Ishikawa (cell line): ENCODE data around the gene ADARB1.

Experiments used
- CEBPB ChIP-seq: IDR thresholded peaks from 2 replicates; pipeline ENCODE4 v1.6.1; 2012
- CREB1 ChIP-seq: IDR thresholded peaks from 2 replicates; pipeline ENCODE4 v1.6.1; 2012; ENCODE audit warnings: low read depth
- EGR1 ChIP-seq: IDR thresholded peaks from 2 replicates; pipeline ENCODE4 v1.6.1; 2012
- EP300 ChIP-seq: IDR thresholded peaks from 2 replicates; pipeline ENCODE4 v1.6.1; 2012; ENCODE audit warnings: borderline replicate concordance
- FOXM1 ChIP-seq: IDR thresholded peaks from 2 replicates; pipeline ENCODE4 v1.6.1; 2012; ENCODE audit warnings: low read depth, borderline replicate concordance
- NFIC ChIP-seq: IDR thresholded peaks from 2 replicates; pipeline ENCODE4 v1.6.1; 2012
- RAD21 ChIP-seq: IDR thresholded peaks from 2 replicates; pipeline ENCODE4 v1.6.1; 2012; ENCODE audit warnings: low read depth
- TAF1 ChIP-seq: IDR thresholded peaks from 2 replicates; pipeline ENCODE4 v1.6.1; 2012; ENCODE audit warnings: low read depth, mild to moderate bottlenecking
- TCF12 ChIP-seq: IDR thresholded peaks from 2 replicates; pipeline ENCODE4 v1.6.1; 2012; ENCODE audit warnings: low read depth
- TEAD4 ChIP-seq: IDR thresholded peaks from 2 replicates; pipeline ENCODE4 v1.6.1; 2012
- YY1 ChIP-seq: IDR thresholded peaks from 2 replicates; pipeline ENCODE4 v1.6.1; 2012; ENCODE audit warnings: low read depth
- ZBTB7A ChIP-seq: IDR thresholded peaks from 2 replicates; pipeline ENCODE4 v1.6.1; 2012; ENCODE audit warnings: low read depth
- TF ChIP-seq, protein P1 (sequence below): IDR thresholded peaks from 2 replicates; pipeline ENCODE4 v1.6.1; 2012
- TF ChIP-seq, protein P2 (sequence below): IDR thresholded peaks from 2 replicates; pipeline ENCODE4 v1.6.1; 2012
- TF ChIP-seq, protein P3 (sequence below): IDR thresholded peaks from 2 replicates; pipeline ENCODE4 v1.6.1; 2012; ENCODE audit warnings: low read depth, mild to moderate bottlenecking

The ADARB1 gene

DNA sequence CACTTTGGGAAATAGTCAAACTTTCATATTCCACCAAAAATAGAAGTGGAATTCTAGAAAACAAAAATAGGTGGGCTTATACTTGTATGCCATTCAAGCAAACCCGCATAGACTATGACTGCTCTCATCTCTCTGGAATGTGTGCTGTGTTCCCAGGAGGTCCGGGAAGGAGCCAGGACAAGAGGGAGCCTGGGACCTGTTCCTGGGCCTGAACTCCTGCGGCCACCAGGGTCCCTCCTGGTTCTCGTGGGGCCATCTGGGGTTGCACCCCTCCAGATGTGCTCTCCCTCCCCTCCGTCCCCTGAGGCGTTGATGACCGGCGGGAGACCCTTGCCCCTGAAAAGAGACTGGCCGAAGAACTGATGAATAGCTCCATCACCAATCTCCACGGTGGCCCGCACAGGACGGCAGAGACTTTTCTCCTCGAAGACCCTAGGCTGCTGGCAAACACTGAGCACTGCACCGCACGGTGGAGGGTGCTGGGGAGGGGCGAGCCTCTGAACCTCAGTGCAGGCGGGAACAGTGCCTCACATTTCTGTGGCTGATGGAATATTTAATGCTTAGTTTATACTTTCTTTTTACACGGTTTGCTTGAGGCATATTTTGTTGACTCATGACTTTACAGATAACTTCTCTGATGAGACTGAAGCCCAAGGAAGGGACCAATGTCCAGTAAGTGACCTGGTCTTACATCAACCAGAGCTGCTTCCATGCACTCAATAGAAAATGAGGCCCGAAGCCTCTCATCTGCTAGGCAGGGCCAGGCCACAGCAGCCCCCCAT, 9.6 kb upstream of the ADARB1 start:
- TF ChIP-seq RAD21: no peak

DNA sequence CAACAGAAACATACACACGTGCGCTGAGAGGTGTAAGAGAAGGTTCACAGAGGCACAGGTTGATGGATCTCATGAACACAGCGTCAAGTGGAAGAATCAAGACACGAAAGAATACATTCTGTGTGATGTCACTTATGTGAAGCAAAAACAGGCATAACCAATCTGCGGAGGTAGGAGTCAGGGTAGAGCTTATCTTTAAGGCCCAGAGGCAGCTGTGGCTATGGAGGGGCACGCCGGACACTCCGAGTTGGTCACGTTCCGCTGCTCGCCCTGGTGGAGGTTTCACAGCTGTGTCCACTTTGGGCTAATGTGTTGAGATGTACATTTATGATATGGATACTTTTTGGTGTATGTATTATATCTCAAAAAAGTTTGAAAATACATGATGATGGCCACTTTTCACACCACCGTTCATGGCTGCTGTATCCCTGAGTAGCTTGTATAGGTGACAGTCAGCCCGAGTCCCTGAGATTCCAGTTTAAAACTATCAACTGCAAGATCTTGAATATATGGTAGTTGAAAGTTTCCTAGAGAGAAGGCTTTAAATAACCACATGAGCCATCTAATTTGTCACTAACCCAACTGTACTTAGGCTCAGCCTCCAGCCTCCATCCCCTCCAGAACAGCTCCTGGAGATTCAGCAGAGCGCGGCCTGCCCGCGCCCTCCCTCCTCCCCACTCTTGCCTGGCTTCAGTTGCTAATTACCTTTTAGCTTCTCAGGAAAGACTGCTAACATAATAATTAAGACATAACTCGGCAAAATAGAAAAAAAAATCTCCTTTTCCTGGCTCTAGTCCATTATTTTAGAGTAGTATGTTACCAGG, 6.7 kb upstream of the ADARB1 start:
- TF ChIP-seq TCF12 (no peak), TAF1 (no peak), YY1 (no peak), RAD21 (no peak), EP300 (no peak), TEAD4 (no peak), ZBTB7A (no peak)
- TF ChIP-seq, protein P1, sequence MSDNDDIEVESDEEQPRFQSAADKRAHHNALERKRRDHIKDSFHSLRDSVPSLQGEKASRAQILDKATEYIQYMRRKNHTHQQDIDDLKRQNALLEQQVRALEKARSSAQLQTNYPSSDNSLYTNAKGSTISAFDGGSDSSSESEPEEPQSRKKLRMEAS: no peak

DNA sequence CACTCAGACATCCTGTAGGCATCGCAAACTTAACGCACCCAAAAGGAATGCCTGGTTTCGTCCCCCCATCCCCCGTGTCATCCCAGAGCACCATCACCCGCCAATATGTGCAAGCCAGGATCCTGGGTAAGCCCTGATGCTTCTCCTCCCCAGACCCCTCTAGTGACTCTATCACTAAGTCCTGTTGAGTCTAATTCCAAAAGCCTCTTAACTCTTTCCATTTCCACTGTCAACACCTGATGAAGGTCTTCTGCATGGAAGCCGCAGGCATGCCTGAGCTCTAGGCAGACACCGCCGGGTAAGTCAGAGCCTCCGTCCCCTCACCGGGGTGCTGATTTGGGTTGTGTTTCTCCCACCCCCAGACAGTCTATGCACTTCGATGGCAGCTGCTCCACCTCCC, 5.3 kb upstream of the ADARB1 start:
- TF ChIP-seq YY1 (no peak), NFIC (no peak), TAF1 (no peak), CEBPB (no peak), TCF12 (no peak), RAD21 (no peak), ZBTB7A (no peak)
- TF ChIP-seq, protein P1: no peak

DNA sequence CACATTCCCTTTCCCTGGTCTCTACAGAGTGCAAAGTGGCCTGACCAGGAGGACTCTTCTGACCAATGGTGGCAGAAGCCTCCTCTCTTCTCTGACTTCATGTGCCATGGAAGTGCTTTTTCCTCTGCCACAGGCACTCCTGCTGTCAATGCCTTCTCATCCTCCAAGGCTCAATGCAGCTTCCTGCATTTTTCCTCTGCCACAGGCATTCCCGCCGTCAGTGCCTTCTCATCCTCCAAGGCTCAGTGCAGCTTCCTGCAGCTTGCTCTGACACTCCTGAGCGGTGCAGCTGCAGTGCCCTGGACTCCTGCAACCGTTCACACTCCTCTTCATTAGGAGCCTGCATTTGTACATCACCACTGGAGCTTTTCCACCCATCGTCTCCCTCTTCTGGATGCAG, 4.7 kb upstream of the ADARB1 start:
- TF ChIP-seq, protein P2, sequence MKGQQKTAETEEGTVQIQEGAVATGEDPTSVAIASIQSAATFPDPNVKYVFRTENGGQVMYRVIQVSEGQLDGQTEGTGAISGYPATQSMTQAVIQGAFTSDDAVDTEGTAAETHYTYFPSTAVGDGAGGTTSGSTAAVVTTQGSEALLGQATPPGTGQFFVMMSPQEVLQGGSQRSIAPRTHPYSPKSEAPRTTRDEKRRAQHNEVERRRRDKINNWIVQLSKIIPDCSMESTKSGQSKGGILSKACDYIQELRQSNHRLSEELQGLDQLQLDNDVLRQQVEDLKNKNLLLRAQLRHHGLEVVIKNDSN: no peak
- TF ChIP-seq, protein P3, sequence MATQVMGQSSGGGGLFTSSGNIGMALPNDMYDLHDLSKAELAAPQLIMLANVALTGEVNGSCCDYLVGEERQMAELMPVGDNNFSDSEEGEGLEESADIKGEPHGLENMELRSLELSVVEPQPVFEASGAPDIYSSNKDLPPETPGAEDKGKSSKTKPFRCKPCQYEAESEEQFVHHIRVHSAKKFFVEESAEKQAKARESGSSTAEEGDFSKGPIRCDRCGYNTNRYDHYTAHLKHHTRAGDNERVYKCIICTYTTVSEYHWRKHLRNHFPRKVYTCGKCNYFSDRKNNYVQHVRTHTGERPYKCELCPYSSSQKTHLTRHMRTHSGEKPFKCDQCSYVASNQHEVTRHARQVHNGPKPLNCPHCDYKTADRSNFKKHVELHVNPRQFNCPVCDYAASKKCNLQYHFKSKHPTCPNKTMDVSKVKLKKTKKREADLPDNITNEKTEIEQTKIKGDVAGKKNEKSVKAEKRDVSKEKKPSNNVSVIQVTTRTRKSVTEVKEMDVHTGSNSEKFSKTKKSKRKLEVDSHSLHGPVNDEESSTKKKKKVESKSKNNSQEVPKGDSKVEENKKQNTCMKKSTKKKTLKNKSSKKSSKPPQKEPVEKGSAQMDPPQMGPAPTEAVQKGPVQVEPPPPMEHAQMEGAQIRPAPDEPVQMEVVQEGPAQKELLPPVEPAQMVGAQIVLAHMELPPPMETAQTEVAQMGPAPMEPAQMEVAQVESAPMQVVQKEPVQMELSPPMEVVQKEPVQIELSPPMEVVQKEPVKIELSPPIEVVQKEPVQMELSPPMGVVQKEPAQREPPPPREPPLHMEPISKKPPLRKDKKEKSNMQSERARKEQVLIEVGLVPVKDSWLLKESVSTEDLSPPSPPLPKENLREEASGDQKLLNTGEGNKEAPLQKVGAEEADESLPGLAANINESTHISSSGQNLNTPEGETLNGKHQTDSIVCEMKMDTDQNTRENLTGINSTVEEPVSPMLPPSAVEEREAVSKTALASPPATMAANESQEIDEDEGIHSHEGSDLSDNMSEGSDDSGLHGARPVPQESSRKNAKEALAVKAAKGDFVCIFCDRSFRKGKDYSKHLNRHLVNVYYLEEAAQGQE: no peak

DNA sequence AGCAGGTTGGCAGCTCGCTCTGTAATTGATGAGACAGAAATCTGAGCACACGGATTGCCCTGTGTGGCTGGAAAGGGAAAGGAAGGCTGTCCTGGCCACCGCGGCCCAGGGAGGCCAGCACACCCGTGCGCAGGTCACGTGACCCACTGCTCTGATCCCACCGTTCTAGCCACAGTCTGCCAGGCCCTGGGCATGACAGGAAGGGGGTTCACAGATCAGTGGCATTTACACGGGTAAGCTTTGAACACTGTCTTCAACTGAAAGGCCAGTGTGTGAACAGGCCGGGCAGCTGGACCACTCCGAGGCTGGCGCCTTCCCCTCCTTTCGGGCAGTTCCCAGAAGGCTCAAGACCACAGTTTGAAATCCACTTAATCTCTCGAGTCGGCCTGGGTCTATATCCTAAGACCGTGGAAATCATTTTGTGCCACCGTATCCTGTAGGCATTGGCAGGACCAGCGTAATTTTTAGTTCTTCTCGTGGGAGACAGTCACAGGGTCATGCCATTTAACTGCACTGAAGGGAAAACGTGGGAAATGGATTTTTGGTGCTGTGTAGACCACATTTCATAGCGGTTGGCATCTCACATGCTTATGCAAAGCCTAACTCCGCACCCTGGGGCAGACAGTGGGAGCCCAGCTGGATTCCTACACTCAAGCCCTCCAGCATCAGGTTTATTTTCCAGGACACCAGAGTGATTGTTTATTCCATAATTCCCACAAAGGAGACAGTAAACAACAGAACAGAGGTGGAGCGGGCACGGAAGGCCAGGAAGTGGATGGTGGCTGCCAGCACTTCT, 3.1 kb upstream of the ADARB1 start:
- TF ChIP-seq YY1 (no peak), TAF1 (no peak), CEBPB (no peak), NFIC (no peak), TEAD4 (no peak), TCF12 (no peak), EP300 (no peak), FOXM1 (no peak), RAD21 (no peak), EGR1 (no peak), CREB1 (no peak), ZBTB7A (no peak)
- TF ChIP-seq, protein P1: no peak
- TF ChIP-seq, protein P3: no peak
- TF ChIP-seq, protein P2: no peak
